GM19438 (cell line): ENCODE results near the gene MSLN.
A peak's percentile ranks its signal among the peaks of the same experiment; 100 is the strongest.

Experiments used
- ATAC-seq: cut with Tn5 transposase; IDR thresholded peaks from one replicate; pipeline ENCODE4 v1.9.1; 2021; ENCODE audit warnings: low read depth; ENCODE audit not compliant: unreplicated experiment

MSLN gene

DNA sequence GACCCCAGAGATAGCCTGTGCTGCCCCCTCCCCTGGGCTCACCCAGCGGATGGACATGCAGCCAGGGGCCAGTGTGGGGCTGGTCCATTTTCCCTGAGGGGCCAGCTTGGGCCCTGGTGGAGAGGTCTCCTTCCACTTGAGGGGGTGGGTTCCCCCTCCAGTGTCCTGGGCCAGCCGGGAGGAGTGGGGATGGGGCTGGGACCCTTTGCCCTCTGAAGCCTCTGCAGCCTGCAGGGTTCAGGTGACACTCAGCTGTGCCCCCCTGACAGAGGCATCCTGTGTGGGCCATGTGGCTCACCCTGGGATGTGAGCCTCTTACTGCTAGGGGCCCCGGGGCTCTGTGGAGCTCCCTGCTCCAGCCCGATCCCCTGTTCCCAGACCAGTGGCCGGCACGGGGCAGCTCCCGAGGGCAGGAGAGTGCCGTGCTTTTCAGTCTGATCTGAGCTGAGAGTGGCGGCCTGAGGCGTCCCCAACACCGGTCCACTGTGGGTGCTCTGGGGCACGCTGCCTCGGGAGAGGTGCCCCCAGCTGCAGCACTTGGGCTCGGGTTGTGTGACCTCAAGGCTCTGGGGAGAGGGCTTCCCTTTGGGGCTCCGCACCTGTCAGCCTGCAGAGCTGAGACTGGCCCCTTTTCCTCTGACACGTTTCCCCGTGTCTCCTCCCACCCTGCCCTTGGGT lies 40.4 kb downstream of the MSLN start:
- ATAC-seq: no peak

DNA sequence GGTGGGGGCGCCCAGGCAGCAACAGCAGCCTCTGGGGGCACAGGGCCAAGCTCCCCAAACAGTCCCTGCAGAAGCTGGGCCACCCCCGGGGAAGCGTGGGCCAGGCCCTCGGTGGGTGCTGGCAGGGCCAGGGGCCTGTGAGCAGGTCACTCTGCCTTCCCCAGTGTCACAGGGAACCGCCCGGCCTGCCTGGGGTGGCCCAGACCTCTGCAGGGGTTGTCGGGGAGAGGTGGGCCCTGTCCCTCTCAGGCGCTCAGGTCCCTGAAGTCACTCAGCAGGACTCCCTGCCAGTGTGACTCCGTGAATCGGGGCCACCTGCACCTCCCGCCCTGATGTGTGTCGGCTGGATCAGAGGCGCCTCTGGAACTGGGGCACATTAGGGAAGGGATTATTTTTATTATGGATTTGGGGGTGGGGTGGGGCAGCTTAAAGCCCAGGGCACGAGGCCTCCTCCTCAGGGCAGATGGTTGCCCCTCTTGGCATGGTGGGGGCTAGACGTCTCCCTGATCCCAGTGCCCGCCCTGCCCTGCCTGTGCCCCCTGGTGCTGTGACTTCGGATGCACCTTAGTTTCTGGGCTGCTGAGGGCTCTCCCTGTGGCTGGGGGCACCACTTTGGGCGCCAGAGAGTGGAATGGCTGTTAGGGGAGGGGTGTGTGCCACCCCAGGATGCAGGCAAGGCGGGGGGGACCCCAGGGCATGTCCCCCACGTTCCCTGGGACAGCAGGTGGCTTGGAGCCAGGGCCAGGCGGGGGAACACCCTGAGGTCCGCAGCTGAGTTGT lies 41.2 kb downstream of the MSLN start:
- no peak for ATAC-seq

DNA sequence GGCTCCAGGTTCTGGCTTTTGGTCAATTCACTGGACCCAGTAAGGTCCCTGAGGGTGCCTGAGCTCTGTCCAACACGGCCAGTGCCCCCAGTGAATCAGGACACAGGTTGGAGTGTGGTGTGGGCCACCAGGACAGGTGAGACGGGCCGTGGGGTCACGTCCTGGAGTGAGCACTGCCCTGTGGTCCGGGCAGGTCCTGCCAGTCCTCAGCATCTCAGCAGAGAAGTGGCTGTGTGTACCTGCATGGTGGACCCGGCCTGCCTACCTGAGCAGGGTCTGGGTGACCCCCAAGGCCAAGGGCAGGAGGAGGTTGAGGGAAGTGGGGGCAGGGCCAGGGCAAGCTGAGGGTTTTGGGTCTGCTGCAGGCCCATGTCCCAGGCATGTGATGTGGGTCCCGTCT lies 41.9 kb downstream of the MSLN start:
- ATAC-seq: no peak

DNA sequence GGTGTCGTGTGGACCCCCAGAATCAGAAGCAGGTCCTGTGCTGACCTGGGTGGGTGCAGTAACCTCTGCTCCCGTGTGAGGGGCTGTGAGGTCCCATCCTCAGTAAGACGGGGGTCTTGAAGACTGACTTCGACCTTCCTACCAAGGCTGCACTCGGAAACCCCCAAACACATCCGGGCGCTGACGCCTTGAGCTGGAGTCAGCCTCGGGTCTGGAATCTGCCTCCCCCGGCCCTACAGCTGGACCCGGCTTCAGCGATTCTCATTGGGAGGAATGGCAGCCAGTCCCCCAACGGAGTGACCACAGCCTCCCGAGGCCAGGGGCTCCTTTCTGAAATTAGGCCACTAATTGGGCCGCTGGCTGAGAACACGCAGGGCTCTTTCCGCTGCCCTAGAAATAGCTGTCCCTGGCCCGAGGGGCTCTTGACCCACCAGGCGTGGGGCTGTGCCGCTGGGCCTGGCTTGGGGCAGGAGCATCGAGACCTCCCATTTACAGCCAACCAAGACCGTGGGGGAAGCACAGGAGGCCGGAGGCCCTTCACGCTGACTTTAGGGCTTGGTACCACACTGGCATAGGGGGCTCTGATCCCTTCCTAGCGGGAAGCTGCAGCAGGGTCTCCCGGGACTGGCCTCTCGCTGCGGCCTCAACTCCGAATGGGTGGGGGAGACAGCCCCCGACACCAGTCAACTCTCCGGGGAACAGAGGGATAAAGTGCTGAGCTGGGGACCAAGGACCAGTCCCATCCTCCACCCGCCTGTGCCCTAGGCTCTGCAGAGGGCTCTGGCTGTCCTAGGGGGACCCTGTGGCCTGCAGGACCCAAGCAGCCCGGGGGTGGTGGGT lies 42.6 kb downstream of the MSLN start:
- no peak for ATAC-seq

DNA sequence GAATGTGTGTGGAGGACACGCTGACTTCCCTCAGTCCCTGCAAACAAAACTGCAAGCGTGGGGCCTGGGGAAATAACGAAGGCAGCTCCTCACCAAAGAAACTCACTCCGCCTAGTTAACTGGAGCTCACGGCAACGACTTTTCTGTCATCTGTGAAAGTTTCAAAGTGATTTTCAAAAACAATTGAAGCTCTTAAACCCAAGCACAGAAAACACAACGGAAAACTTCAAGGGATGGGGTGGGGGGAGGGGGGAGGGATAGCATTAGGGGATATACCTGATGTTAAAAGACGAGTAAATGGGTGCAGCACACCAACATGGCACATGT lies 43.2 kb downstream of the MSLN start:
- ATAC-seq: no peak

DNA sequence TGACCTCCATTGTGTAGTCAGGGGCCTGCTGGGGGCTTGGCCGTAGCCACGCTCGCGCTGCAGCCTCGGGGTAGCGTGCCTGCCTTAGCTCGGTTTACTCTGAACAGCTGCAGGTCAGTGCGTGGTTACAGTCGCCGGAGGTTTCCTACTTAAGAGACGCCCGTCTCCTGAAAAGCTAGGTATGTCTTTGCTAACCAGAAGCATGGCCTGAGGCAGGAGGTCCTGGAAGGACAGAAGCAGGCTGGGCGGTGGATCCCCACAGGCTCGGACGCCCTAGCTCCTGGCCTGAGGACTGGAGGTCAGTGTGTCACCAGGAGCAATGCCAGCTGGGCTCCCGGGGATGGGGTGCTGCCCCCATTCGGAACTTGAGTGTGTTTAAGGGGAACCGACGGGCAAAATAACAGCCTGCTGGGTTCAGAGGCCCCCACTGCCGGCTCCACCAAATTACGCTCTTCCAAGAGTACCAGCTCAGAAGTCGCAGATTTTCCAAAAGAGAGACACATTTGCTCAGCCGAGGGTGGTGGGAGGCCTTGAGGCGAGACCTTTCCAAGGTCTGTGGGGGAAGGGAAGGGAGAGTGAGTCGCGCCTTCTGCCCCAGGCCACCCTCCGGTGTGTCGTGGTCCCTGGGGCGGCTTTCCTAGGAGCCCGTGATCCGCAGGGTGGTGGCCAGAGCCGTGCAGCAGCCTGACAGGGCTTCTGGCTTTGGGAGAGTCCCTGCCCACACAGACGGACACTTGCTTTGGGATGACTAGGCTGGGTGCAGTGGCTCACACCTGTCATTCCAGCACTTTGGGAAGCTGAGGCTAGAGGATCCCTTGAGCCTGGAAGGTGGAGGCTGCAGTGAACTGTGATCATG lies 43.9 kb downstream of the MSLN start:
- ATAC-seq: no peak

DNA sequence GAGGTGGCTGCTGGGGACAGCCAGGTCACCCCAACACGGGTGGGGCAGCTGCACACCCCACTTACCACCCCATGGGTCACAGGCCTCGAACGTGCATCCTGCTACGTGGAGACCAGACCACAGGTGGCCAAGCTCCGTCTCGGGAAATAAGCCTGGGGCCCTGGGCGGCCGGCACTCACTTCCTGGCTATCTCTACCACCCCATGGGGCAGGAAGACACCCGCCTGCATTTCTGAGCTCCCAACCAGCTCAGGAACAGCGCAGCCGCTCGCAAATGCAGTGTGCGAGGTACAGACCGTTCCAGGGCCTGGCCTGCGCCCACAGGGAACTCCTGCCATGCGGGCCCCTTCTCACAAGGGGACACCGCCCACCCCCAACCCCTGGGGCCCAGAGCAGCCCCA lies 44.9 kb downstream of the MSLN start:
- no peak for ATAC-seq

DNA sequence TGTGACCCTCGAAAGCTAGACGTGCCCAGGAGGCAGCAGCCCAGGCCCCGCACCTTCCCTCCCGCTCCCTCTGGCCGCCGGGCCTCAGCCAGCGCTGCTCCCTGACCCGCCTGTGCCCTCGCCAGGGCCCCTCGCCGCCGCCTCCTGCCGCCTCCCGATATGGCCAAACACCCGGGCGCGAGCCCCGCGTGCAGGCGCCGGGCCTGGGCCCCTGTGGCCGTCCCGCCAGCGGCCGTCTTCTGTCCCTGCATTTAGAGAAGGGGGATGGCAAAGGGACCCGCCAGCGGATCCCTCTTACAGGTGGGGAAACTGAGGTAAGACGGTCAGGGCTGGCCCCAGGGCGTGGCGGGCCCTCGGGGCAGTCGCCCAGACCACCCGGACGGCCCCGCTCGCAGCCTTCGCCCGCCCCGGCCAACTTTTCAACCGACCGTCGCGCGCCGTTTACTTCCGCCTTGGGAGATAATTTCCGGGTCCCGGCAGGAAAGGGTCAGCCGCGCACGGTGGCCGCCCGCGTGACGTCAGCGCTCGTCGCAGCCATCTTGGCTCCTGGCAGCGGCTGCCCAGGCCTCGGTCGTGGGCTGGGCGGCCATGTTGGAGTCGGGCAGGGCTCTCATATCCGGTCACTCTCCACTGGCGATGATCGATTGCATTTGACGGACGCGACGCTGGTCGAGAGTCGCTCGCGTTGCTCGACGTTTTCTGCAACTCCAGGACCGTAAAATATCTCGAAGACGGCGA lies 47.0 kb downstream of the MSLN start:
- peak; percentile 88 for ATAC-seq

DNA sequence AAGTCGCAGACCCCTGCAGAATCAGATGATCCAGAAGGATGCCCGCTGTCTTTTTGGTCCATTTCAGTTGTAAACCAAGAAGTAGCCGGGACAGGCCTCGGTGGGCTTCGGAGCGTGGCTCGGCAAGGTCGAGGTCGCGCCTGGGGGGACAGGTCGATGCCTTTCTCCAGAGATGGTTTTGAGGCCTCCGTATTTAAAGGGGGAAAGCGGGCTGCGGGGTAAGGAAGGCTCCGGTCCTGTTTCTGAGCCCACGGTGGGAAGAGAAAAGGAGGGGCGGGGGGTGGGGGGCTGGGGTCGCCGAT lies 47.5 kb downstream of the MSLN start:
- ATAC-seq: no peak

DNA sequence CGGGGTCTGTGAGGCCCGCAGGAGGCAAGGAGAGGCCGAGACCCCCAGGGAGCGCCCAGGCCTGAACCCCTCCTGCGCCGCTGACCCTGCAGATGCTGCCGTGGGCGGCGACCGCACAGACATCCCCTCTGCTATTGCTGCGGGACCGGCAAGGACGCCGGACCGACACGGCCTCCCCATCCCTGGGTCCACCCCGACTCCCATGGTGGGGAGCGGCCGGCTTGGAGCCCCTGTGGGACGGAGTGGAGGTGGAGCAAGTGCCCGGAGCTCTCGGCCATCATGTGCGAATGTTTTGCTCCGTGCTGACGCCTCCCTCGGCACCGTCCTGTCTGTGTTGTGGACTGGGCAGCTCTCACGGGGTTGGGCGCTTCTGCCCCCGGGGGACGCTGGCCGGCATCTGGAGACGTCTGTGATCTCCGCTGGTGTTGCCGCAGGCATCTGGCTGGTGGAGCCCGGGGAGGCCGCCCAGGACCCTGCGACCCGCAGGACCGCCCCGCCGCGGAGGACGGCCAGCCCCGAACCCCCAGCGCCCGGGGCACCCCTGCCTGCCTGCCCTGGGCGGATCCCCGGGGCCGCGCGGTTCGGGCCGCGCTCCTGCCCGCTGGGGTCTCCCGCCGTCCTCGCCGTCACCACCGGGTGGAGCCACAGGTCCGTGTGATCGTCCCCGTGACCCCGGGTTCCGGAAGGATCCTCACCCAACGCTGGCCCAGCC lies 52.8 kb downstream of the MSLN start:
- no peak for ATAC-seq

DNA sequence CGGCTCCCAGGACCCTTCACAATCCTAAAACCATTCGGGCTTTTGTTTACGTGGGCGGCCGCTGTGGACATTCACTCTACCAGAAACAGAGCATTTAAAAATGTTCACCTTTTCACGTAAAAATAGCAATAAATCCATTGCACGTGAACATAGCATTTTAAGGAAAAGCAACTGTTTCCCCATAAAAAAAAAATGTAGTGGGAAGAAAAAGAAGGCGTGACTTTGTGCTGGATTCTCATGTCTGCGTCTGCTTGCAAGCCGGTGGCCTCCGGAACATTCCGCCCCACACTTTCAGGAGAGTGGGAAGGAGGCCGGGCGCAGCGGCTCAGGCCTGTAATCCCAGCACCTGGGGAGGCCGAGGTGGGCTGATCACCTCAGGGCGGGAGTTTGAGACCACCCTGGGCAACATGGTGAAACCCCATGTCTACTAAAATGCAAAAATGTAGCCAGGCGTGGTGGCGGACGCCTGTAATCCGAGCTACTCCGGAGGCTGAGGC lies 53.4 kb downstream of the MSLN start:
- no peak for ATAC-seq

DNA sequence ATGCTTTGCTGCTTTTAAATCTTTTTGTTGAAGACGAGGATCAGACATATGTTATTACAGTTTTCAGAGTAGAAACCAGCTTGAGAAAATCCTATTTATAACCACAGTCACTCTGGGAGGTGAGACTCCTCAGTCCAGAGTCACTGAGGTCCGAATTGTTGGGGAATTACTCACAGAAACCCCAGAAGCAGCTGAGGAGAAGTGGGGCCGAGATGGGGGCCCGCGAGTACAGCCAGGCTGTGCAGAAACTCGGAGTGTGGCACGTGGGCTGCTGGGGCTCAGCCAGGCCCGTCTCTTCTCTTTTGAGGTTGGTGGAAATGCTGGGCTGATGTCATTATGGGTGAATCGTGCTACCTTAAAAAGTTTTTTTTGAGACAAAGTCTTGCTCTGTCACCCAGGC lies 54.4 kb downstream of the MSLN start:
- no peak for ATAC-seq

DNA sequence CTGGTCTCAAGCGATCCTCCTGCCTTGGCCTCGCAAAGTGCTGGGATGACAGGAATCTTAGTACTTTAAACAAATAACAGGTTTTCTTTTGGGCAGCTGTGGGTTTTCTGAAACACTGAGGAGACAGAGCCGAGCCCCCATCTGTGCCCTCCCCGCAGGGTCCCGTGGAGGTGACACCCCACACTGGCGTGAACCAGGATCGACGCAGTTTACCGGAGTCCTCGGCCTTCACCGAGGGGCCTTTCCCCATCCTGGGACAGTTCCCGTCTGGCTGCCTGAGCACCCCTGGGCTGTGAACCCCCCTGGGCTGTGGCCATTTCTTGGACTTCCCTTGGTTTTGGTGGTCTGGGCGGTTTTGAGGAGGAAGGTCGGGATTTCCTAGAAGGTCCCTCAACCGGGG lies 55.3 kb downstream of the MSLN start:
- ATAC-seq: no peak

DNA sequence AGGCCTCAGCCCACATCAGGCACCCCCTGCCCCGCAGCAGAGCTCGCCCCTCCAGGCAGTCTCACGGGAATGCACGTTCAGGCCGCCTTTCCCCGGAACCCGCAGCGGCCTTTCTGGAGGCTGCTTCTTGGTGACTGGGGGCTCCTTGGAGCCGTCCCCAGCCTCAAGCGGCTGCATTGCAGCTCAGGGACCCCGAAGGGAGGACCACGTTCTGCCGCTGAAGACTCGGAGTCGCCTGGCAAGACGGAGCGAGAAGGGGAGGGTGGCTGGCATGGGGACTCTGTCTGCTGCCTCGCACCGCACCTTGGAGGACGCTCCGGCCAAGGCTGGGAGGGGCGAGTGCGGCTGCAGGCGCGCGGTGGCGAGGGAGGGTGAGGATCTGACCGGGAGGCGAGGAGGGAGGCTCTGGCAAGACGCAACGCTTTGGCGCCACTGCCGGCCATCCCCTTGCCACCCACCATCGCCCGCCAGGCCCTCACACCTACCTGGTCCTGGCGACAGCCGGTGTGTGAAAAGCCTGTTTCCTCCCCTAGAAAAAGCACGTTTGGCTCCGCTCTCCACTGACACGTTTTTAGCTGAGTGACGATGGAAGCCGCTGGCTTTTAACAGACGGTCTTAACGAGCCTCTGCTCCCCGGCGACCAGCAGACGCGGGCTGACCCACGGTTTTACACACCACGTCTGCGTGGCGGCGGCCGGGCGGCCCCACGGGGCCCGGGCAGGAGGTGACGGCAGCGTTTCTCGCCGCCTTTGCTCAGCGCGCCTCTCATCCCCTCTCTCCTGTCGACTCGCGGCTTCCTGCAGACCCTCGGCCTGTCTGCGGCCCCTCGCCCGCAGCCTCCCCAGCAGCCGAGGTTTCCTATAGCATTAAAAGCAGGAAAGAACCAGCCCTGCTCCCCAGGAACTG lies 56.7 kb downstream of the MSLN start:
- ATAC-seq: no peak

DNA sequence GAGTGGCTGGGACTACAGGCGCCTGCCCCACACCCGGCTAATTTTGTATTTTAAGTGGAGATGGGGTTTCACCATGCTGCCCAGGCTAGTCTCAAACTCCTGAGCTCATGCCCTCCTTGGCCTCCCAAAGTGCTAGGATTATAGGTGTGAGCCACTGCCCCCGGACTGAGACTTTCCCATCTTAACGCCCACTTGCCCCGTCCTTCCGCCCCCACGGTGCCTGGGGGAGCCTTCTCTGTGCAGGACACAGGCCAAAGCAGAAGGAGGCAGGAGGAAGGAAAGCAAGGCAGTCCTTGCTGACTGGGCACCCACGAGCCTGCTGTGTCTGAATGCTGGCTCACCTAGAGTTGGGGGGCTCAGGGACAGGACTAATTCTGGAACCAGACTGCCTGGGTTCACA lies 57.6 kb downstream of the MSLN start:
- no peak for ATAC-seq
